Endothelial cell of umbilical vein (primary cell): ENCODE results near the gene NDUFA1. TPM values are rescaled to one million over a fixed set of nuclear protein-coding genes. Genes with fewer than 3 reads are reported as not detected.

Experiments used
- BruUV-seq: library from RNA; stranded (reverse); fragments of 400-500 nt; replicated peaks from 2 replicates; lab custom pipeline; 2021; lab: Mats Ljungman, UMichigan
- CTCF ChIA-PET: fragments of 300-600, 350-600 bp; sonication (Branson Sonifier 250); formaldehyde crosslinking; loops from one replicate; lab custom pipeline; 2021; ENCODE audit warnings: antibody characterized with exemption, inconsistent platforms; lab: Charles Lee
- POLR2A ChIA-PET: fragments of 300-600, 350-600 bp; sonication (Branson Sonifier 250); formaldehyde crosslinking; loops from one replicate; lab custom pipeline; 2021; ENCODE audit warnings: antibody characterized with exemption, inconsistent platforms; lab: Charles Lee
- DNase-seq: peaks from one replicate; pipeline ENCODE4 v3.0.0-alpha.2; 2011; ENCODE audit warnings: low read depth, low spot score
- FAIRE-seq: peaks from 2 replicates; lab custom pipeline; 2011; peaks lifted over from hg19 to GRCh38; lab: Jason Lieb, UNC
- H2AFZ ChIP-seq: 2 replicates; pipeline ENCODE4 v1.6.0; 2012; ENCODE audit warnings: low read depth, low read length, control low read depth, inconsistent platforms
- H3K27ac ChIP-seq: 2 replicates; pipeline ENCODE4 v1.5.1; 2011; ENCODE audit warnings: low read depth, mild to moderate bottlenecking, control low read depth, low read length, moderate library complexity; ENCODE audit not compliant: insufficient read depth
- H3K27me3 ChIP-seq, 2 experiments: 2 replicates each; pipeline versions ENCODE4 v1.6.0 to v1.6.1; 2011; ENCODE audit warnings: low read length in 2 of 2, mixed read lengths in 1 of 2; ENCODE audit not compliant: control insufficient read depth in 2 of 2, insufficient read depth in 2 of 2
- H3K36me3 ChIP-seq, 2 experiments: 2 replicates in 1 of 2; 3 replicates in 1 of 2; pipeline ENCODE4 v1.5.1; 2011; ENCODE audit warnings: low read length in 2 of 2, mild to moderate bottlenecking in 1 of 2, moderate library complexity in 1 of 2; ENCODE audit not compliant: control insufficient read depth in 2 of 2, insufficient read depth in 2 of 2; ENCODE audit errors: extremely low read depth in 1 of 2
- H3K4me1 ChIP-seq: 3 replicates; pipeline ENCODE4 v1.5.1; 2011; ENCODE audit warnings: mild to moderate bottlenecking, low read length; ENCODE audit not compliant: control insufficient read depth, insufficient read depth; ENCODE audit errors: extremely low read depth
- H3K4me2 ChIP-seq: 2 replicates; pipeline ENCODE4 v1.6.1; 2011; ENCODE audit warnings: low read length, control low read depth, mixed read lengths; ENCODE audit not compliant: insufficient read depth
- H3K4me3 ChIP-seq, 3 experiments: fragments of 200-600 bp in 1 of 3; sonication (generic), shearing (Covaris generic) in 1 of 3; replicated peaks in 1 of 3; 2 replicates each; pipeline ENCODE4 v1.5.1; 2011 to 2016; ENCODE audit warnings: control low read depth in 3 of 3, low read length in 3 of 3, mild to moderate bottlenecking in 2 of 3, inconsistent platforms in 1 of 3, low read depth in 1 of 3, moderate library complexity in 1 of 3; ENCODE audit not compliant: insufficient read depth in 1 of 3
- H3K79me2 ChIP-seq: 2 replicates; pipeline ENCODE4 v1.6.0; 2012; ENCODE audit warnings: low read length, inconsistent platforms; ENCODE audit not compliant: control insufficient read depth, insufficient read depth
- H3K9ac ChIP-seq: replicated peaks from 2 replicates; pipeline ENCODE3; 2011; ENCODE audit warnings: low read length, control low read depth; ENCODE audit not compliant: insufficient read depth; ENCODE audit errors: extremely low read depth
- H3K9me1 ChIP-seq: replicated peaks from 3 replicates; pipeline ENCODE4 v1.6.0; 2011; ENCODE audit warnings: mild to moderate bottlenecking, low read length; ENCODE audit not compliant: control insufficient read depth, insufficient read depth; ENCODE audit errors: extremely low read depth
- H3K9me3 ChIP-seq: replicated peaks from 2 replicates; pipeline ENCODE4 v1.5.1; 2012; ENCODE audit warnings: low read length, inconsistent platforms; ENCODE audit not compliant: control insufficient read depth, insufficient read depth
- H4K20me1 ChIP-seq: replicated peaks from 2 replicates; pipeline ENCODE3; 2011; ENCODE audit warnings: mild to moderate bottlenecking, low read length; ENCODE audit not compliant: control insufficient read depth, insufficient read depth; ENCODE audit errors: extremely low read depth
- CTCF ChIP-seq, 2 donors: IDR thresholded peaks; 1 replicate in 1 of 2; 2 replicates in 1 of 2; pipeline ENCODE4 v1.5.1; 2011; ENCODE audit warnings: low read length in 2 of 2, mild to moderate bottlenecking in 2 of 2, moderate library complexity in 2 of 2, control low read depth in 1 of 2, inconsistent platforms in 1 of 2, low read depth in 1 of 2; ENCODE audit not compliant: insufficient read depth in 1 of 2; ENCODE audit errors: extremely low read depth in 1 of 2
- EZH2 ChIP-seq: IDR thresholded peaks from 2 replicates; pipeline ENCODE4 v1.6.1; 2012; ENCODE audit warnings: borderline replicate concordance, low read depth, mild to moderate bottlenecking, moderate library complexity, low read length, inconsistent platforms; ENCODE audit not compliant: severe bottlenecking
- GATA2 ChIP-seq: IDR thresholded peaks from 2 replicates; pipeline ENCODE4 v1.7.0; 2011; ENCODE audit warnings: low read depth, mild to moderate bottlenecking, moderate library complexity, mixed read lengths, low read length; ENCODE audit not compliant: insufficient read length, insufficient read depth
- MAX ChIP-seq: IDR thresholded peaks from 2 replicates; pipeline ENCODE4 v1.6.1; 2011; ENCODE audit not compliant: insufficient read depth, insufficient read length
- MYC ChIP-seq: IDR thresholded peaks from one replicate; pipeline ENCODE4 v1.6.1; 2011; ENCODE audit warnings: mild to moderate bottlenecking, low read depth, low read length
- POLR2A ChIP-seq: IDR thresholded peaks from 2 replicates; pipeline ENCODE4 v1.6.1; 2012; ENCODE audit warnings: low read depth, mild to moderate bottlenecking, control low read depth, low read length
- dilution Hi-C: fragments of 300-500 bp; cut with MboI; formaldehyde crosslinking; loops from one replicate; pipeline ENCODE4 v1.15.0; 2019; ENCODE audit warnings: low sequenced_read_pairs; ENCODE audit not compliant: extremely low pct_ligation_motif_present
- intact Hi-C: fragments of 100-400 bp; cut with micrococcal nuclease; formaldehyde crosslinking; loops from one replicate; pipeline ENCODE4 v1.10.0; 2022
- polyA plus RNA-seq, 4 experiments: library from polyadenylated mRNA; depleted of rRNA in 3 of 4; stranded (reverse) in 3 of 4; unstranded in 1 of 4; fragments of >200 nt; gene quantifications; 2 replicates each; pipeline versions ENCODE4 v1.2.1 to v1.2.3, GENCODE V29; 2011 to 2012; ENCODE audit warnings: missing spikeins in 1 of 4
- total RNA-seq: library from RNA; stranded (reverse); gene quantifications from 2 replicates; pipeline ENCODE4 v1.2.3, GENCODE V29; 2021

The NDUFA1 gene
- total and polyA plus RNA-seq, 2 donors (not counting 3 experiments of a cell fraction or from before 2014, with no cell fraction given), result 89.9 to 93.4 TPM

- Histone ChIP-seq H3K36me3 (no peaks in the 10 kb centered on the region), H4K20me1 (no peaks in the 10 kb centered on the region), H3K27me3 (no peaks in the 10 kb centered on the region), H3K27ac (no peak overlapping the region), H3K9me3 (no peaks in the 10 kb centered on the region), H3K4me2 (no peak overlapping the region), H3K79me2 (no peaks in the 10 kb centered on the region), H3K4me3 (no peak overlapping the region), H3K4me1 (no peaks in the 10 kb centered on the region), H2AFZ (no peak overlapping the region), H3K9me1 (no peaks in the 10 kb centered on the region), H3K9ac (no peak overlapping the region)
- no peak for TF ChIP-seq MAX
- no peak for TF ChIP-seq GATA2
- TF ChIP-seq MYC, result no peak
- TF ChIP-seq EZH2, result no peak
- BruUV-seq, result no TSS peak
- DNase-seq, result no peak
- intact Hi-C loops (no loop called here), dilution Hi-C loops (no loop called here)
- ChIA-PET POLR2A (interaction anchor here (0.6 kb wide), 1 partner anchor 9 kb away, joined by 5 read pairs; no protein-coding TSS in a partner anchor), CTCF (interaction anchor here (0.7 to 1.3 kb wide), 2 partner anchors 25 to 27 kb away, joined by 4 to 5 read pairs; no protein-coding TSS in a partner anchor)
- FAIRE-seq, result peak; percentile 4
Observed at GRCh38 chrX:119833905-119834304, 37.7 kb upstream of the NDUFA1 start.

GRCh38 chrX:119852382-119853353 is 19.0 kb upstream of the NDUFA1 start, which contains the start of gene UPF3B:
TSS of gene UPF3B (minus strand) at chrX:119852963. CDS start at chrX:119852928, 35 bp downstream.
- dilution Hi-C loops (no loop called here), intact Hi-C loops (loop anchor here (1.0 to 5.0 kb wide), 3 partner anchors 19 to 385 kb away; partner anchors contain the start of genes NDUFA1, RNF113A, RPL39 and SLC25A5)
- Histone ChIP-seq H3K27me3 (no peaks in the 10 kb centered on the region), H3K4me3 (peak within 1 kb of the TSS; percentile 86 to 89 (median 89)), H4K20me1 (no peaks in the 10 kb centered on the region), H3K27ac (peak within 1 kb of the TSS; percentile 76), H3K4me1 (peaks cover 6% of the 10 kb centered on the region), H3K9me3 (no peaks in the 10 kb centered on the region), H2AFZ (peak within 1 kb of the TSS; percentile 95), H3K4me2 (peak within 1 kb of the TSS; percentile 96), H3K79me2 (peaks cover 9% of the 10 kb centered on the region), H3K9ac (peak within 1 kb of the TSS; percentile 93), H3K36me3 (no peaks in the 10 kb centered on the region), H3K9me1 (no peaks in the 10 kb centered on the region)
- FAIRE-seq, result peak; percentile 98
- ChIA-PET POLR2A (interaction anchor here (0.6 to 1.7 kb wide), 4 partner anchors 17 to 177 kb away, joined by 3 to 22 read pairs (median 4); partner anchors contain the start of genes NDUFA1, RNF113A and RPL39), CTCF (interaction anchor here (0.8 to 2.1 kb wide), 7 partner anchors 12 to 68 kb away, joined by 3 to 13 read pairs (median 3); partner anchors contain the start of genes NDUFA1, RNF113A and RPL39)
- TF ChIP-seq CTCF (IDR thresholded peaks at IDR 0.05; ENCODE audit: extremely low read depth in 1 of 2, insufficient read depth in 1 of 2, low read depth in 1 of 2, low read length in 2 of 2) (no peak), POLR2A (peak; percentile 70)
- DNase-seq, result peak; percentile 97
- no TSS peak for BruUV-seq
